ENCODE data around the gene EYA3. TPM values are rescaled to one million over a fixed set of nuclear protein-coding genes. Genes with fewer than 3 reads are reported as not detected.

Gene EYA3
- total and polyA plus RNA-seq, 10 of the 15 experiments (the other 5 are each of a cell fraction or from before 2014, with no cell fraction given), result 13.0 to 46.6 (median 23.4) TPM

GRCh38 chr1:28134651-28135207 lies 46.3 kb upstream of the EYA3 start:
- SMC1A ChIA-PET (ENCODE audit: uncharacterized antibody, unreplicated experiment), result interaction anchor here (0.6 to 5.0 kb wide), 18 partner anchors 8 to 74 kb away, joined by 3 to 51 read pairs (median 8); partner anchors contain the start of gene EYA3
- CTCF ChIA-PET, result interaction anchor here (0.8 to 5.0 kb wide), 16 partner anchors 9 to 114 kb away, joined by 3 to 37 read pairs (median 4); no protein-coding TSS in a partner anchor
- POLR2A ChIA-PET, result interaction anchor here (1.0 to 3.2 kb wide), 9 partner anchors 8 to 47 kb away, joined by 3 to 18 read pairs (median 6); partner anchors contain the start of gene EYA3
- no peaks in the 10 kb centered on the region for H3K27me3 ChIP-seq (replicated peaks in 1 of 2; ENCODE audit: control insufficient read depth in 2 of 2, insufficient read depth in 2 of 2, low read length in 1 of 2)
- TF ChIP-seq HSF1 (IDR thresholded peaks at IDR 0.05; ENCODE audit: low read depth, low read length) (no peak), PBX3 (IDR thresholded peaks at IDR 0.05; ENCODE audit: insufficient replicate concordance, low read depth, low read length) (no peak), NFYA (IDR thresholded peaks at IDR 0.05; ENCODE audit: borderline replicate concordance, low read depth, low read length) (no peak), BACH1 (IDR thresholded peaks at IDR 0.05; ENCODE audit: borderline replicate concordance) (no peak), MEF2A (IDR thresholded peaks at IDR 0.05; ENCODE audit: insufficient read depth, low read depth, low read length) (0 out of 2 replicates have a peak, but pooled peaks have one; percentile 45)
- BruUV-seq (replicated peaks), result no TSS peak
- H3K4me3 ChIP-seq, result no peak overlapping the region
- H3K4me1 ChIP-seq (ENCODE audit: control insufficient read depth, insufficient read depth, low read length), result peaks cover 49% of the 10 kb centered on the region
- H3K4me2 ChIP-seq (ENCODE audit: control insufficient read depth, insufficient read depth), result peak overlapping the region; percentile 56
- DNase-seq (ENCODE audit: low read depth, low spot score), result no peak
- H3K79me2 ChIP-seq (ENCODE audit: control insufficient read depth, insufficient read depth, low read length), result no peaks in the 10 kb centered on the region
- H3K27ac ChIP-seq (ENCODE audit: control insufficient read depth, insufficient read depth), result peak overlapping the region; percentile 30; the same call in 1 of the 2 replicates
- RAD21 ChIA-PET (ENCODE audit: unreplicated experiment), result interaction anchor here (0.7 to 3.5 kb wide), 13 partner anchors 8 to 194 kb away, joined by 3 to 33 read pairs (median 4); partner anchors contain the start of gene EYA3
- intact Hi-C loops (cut with micrococcal nuclease; ENCODE audit: unreplicated experiment) (no loop called here), in situ Hi-C loops (cut with MboI) (no loop called here)
- no peaks in the 10 kb centered on the region for H3K36me3 ChIP-seq (ENCODE audit: control insufficient read depth in 2 of 2, insufficient read depth in 2 of 2, low read length in 1 of 2)
- H3K9me3 ChIP-seq (replicated peaks; ENCODE audit: control insufficient read depth, insufficient read depth, low read length), result peaks cover 3% of the 10 kb centered on the region; the same call in 2 of the 3 replicates
- no peak for FAIRE-seq
- no peak overlapping the region for H3K9ac ChIP-seq (ENCODE audit: control insufficient read depth, insufficient read depth, low read length)
- 54% methylated on average over 2 of the region's 2 CpGs for WGBS (ENCODE audit: insufficient coverage, insufficient replicate concordance, low lambda C conversion rate, missing lambda C conversion rate)
- H4K20me1 ChIP-seq (ENCODE audit: control insufficient read depth, insufficient read depth), result no peaks in the 10 kb centered on the region
- no peak overlapping the region for H2AFZ ChIP-seq (ENCODE audit: control insufficient read depth, low read depth, low read length)
- no peak for ATAC-seq
